ENCODE results near the gene ANKRD18B. TPM values are rescaled to one million over a fixed set of nuclear protein-coding genes. Genes with fewer than 3 reads are reported as not detected.
"Not testable (repeated sequence)": the region's sequence is repeated elsewhere in the genome, so short reads cannot be mapped to it uniquely, and the experiment has no call there.

Gene ANKRD18B
- total RNA-seq, 5 donors from 2014 or later (not counting 1 experiment from before 2014, with no cell fraction given): 0.76 to 2.6 (median 1.9) TPM; not detected in 1

GRCh38 chr9:33512535-33512934 lies 11.5 kb upstream of the ANKRD18B start:
- H3K4me3 Mint-ChIP-seq; POLR2A ChIA-PET; H3K4me1 ChIP-seq (ENCODE audit: control insufficient read depth in 1 of 2, extremely low read depth in 1 of 2, insufficient read depth in 2 of 2, low read length in 2 of 2); H3K27ac Mint-ChIP-seq; H3K36me3 Mint-ChIP-seq; H3K27ac ChIP-seq (ENCODE audit: low read length); H3K9me3 Mint-ChIP-seq; CTCF ChIA-PET; H3K4me3 ChIP-seq (ENCODE audit: control insufficient read depth in 1 of 2, extremely low read depth in 1 of 2, low read length in 1 of 2); H3K27me3 ChIP-seq (replicated peaks in 1 of 2; ENCODE audit: control insufficient read depth in 2 of 2, extremely low read depth in 1 of 2, insufficient read depth in 2 of 2, low read length in 1 of 2); H3K36me3 ChIP-seq (ENCODE audit: control insufficient read depth in 2 of 2, extremely low read depth in 1 of 2, insufficient read depth in 1 of 2, low read length in 1 of 2); DNase-seq; H3K27me3 Mint-ChIP-seq; ATAC-seq (replicated peaks in 1 of 4); H3K4me1 Mint-ChIP-seq; H3K9me3 ChIP-seq: not testable (repeated sequence)
- WGBS (ENCODE audit: insufficient coverage): no CpG with 5 or more reads among the region's 2 CpGs

- not testable (repeated sequence) for H3K36me3 ChIP-seq (ENCODE audit: control insufficient read depth in 2 of 2, extremely low read depth in 1 of 2, insufficient read depth in 1 of 2, low read length in 1 of 2)
- WGBS (ENCODE audit: insufficient coverage): no CpG with 5 or more reads among the region's 2 CpGs
- peaks cover 0 to 12% of the 10 kb centered on the region in 2 donors for H3K27me3 Mint-ChIP-seq
Observed at GRCh38 chr9:33515342-33515995, 8.6 kb upstream of the ANKRD18B start.

GRCh38 chr9:33516397-33516796 lies 7.7 kb upstream of the ANKRD18B start:
- H3K27ac Mint-ChIP-seq; ATAC-seq (replicated peaks in 1 of 4); H3K9me3 Mint-ChIP-seq; H3K9me3 ChIP-seq; H3K4me3 Mint-ChIP-seq; H3K27me3 ChIP-seq (replicated peaks in 1 of 2; ENCODE audit: control insufficient read depth in 2 of 2, extremely low read depth in 1 of 2, insufficient read depth in 2 of 2, low read length in 1 of 2); H3K36me3 Mint-ChIP-seq; CTCF ChIA-PET; H3K27ac ChIP-seq (ENCODE audit: low read length); H3K4me1 ChIP-seq (ENCODE audit: control insufficient read depth in 1 of 2, extremely low read depth in 1 of 2, insufficient read depth in 2 of 2, low read length in 2 of 2); H3K4me3 ChIP-seq (ENCODE audit: control insufficient read depth in 1 of 2, extremely low read depth in 1 of 2, low read length in 1 of 2); DNase-seq; H3K36me3 ChIP-seq (ENCODE audit: control insufficient read depth in 2 of 2, extremely low read depth in 1 of 2, insufficient read depth in 1 of 2, low read length in 1 of 2); H3K4me1 Mint-ChIP-seq; POLR2A ChIA-PET: not testable (repeated sequence)
- H3K27me3 Mint-ChIP-seq: peaks cover 0 to 13% of the 10 kb centered on the region in 2 donors
- no CpG with 5 or more reads among the region's 1 CpG for WGBS (ENCODE audit: insufficient coverage)

More at GRCh38 chr9:33515342-33515995, 8.6 kb upstream of the ANKRD18B start:
- H3K9me3 ChIP-seq; H3K4me1 Mint-ChIP-seq; H3K4me3 ChIP-seq (ENCODE audit: control insufficient read depth in 1 of 2, extremely low read depth in 1 of 2, low read length in 1 of 2); H3K36me3 Mint-ChIP-seq; H3K9me3 Mint-ChIP-seq; CTCF ChIA-PET; H3K27me3 ChIP-seq (replicated peaks in 1 of 2; ENCODE audit: control insufficient read depth in 2 of 2, extremely low read depth in 1 of 2, insufficient read depth in 2 of 2, low read length in 1 of 2); DNase-seq; ATAC-seq (replicated peaks in 1 of 4); POLR2A ChIA-PET; H3K27ac ChIP-seq (ENCODE audit: low read length); H3K4me1 ChIP-seq (ENCODE audit: control insufficient read depth in 1 of 2, extremely low read depth in 1 of 2, insufficient read depth in 2 of 2, low read length in 2 of 2); H3K4me3 Mint-ChIP-seq; H3K27ac Mint-ChIP-seq: not testable (repeated sequence)

GRCh38 chr9:33517373-33517772 lies 6.7 kb upstream of the ANKRD18B start:
- no peak overlapping the region for H3K27ac ChIP-seq (ENCODE audit: low read length)
- no peak overlapping the region for H3K27ac Mint-ChIP-seq
- WGBS (ENCODE audit: insufficient coverage): no CpG with 5 or more reads among the region's 2 CpGs
- H3K4me3 Mint-ChIP-seq: no peak overlapping the region
- H3K4me1 ChIP-seq (ENCODE audit: control insufficient read depth in 1 of 2, extremely low read depth in 1 of 2, insufficient read depth in 2 of 2, low read length in 2 of 2): no peaks in the 10 kb centered on the region
- POLR2A ChIA-PET: no interaction called here
- DNase-seq (peak in 1 of 35 experiments; percentile 39), ATAC-seq (replicated peaks in 1 of 4) (no peak)
- no peaks in the 10 kb centered on the region for H3K36me3 ChIP-seq (ENCODE audit: control insufficient read depth in 2 of 2, extremely low read depth in 1 of 2, insufficient read depth in 1 of 2, low read length in 1 of 2)
- peaks cover 0 to 3% of the 10 kb centered on the region in 2 experiments for H3K27me3 ChIP-seq (replicated peaks in 1 of 2; ENCODE audit: control insufficient read depth in 2 of 2, extremely low read depth in 1 of 2, insufficient read depth in 2 of 2, low read length in 1 of 2)
- H3K27me3 Mint-ChIP-seq: peaks cover 6 to 19% of the 10 kb centered on the region in 2 donors
- CTCF ChIA-PET: no interaction called here
- no peaks in the 10 kb centered on the region for H3K9me3 ChIP-seq
- H3K36me3 Mint-ChIP-seq: no peaks in the 10 kb centered on the region
- peaks cover 4 to 5% (median 5%) of the 10 kb centered on the region in 3 donors for H3K9me3 Mint-ChIP-seq
- H3K4me1 Mint-ChIP-seq: no peaks in the 10 kb centered on the region
- H3K4me3 ChIP-seq (ENCODE audit: control insufficient read depth in 1 of 2, extremely low read depth in 1 of 2, low read length in 1 of 2): no peak overlapping the region

- H3K27ac Mint-ChIP-seq; H3K27me3 ChIP-seq (replicated peaks in 1 of 2; ENCODE audit: control insufficient read depth in 2 of 2, extremely low read depth in 1 of 2, insufficient read depth in 2 of 2, low read length in 1 of 2); H3K36me3 Mint-ChIP-seq; H3K9me3 Mint-ChIP-seq; H3K9me3 ChIP-seq; H3K4me3 ChIP-seq (ENCODE audit: control insufficient read depth in 1 of 2, extremely low read depth in 1 of 2, low read length in 1 of 2); H3K27ac ChIP-seq (ENCODE audit: low read length); H3K4me1 Mint-ChIP-seq; H3K4me1 ChIP-seq (ENCODE audit: control insufficient read depth in 1 of 2, extremely low read depth in 1 of 2, insufficient read depth in 2 of 2, low read length in 2 of 2); DNase-seq; H3K36me3 ChIP-seq (ENCODE audit: control insufficient read depth in 2 of 2, extremely low read depth in 1 of 2, insufficient read depth in 1 of 2, low read length in 1 of 2); CTCF ChIA-PET; H3K4me3 Mint-ChIP-seq; ATAC-seq (replicated peaks in 1 of 4): not testable (repeated sequence)
- no CpG with 5 or more reads among the region's 6 CpGs for WGBS (ENCODE audit: insufficient coverage)
- H3K27me3 Mint-ChIP-seq: peaks cover 10 to 25% of the 10 kb centered on the region in 2 donors
- POLR2A ChIA-PET: interaction anchor here in 1 of 2 donors (0.6 kb wide), 1 partner anchor 277 kb away, joined by 3 read pairs; no protein-coding TSS in a partner anchor
Observed at GRCh38 chr9:33517934-33518577, 6.0 kb upstream of the ANKRD18B start.

GRCh38 chr9:33521861-33522260 lies 2.2 kb upstream of the ANKRD18B start:
- H3K27ac Mint-ChIP-seq; DNase-seq; H3K36me3 ChIP-seq (ENCODE audit: control insufficient read depth in 2 of 2, extremely low read depth in 1 of 2, insufficient read depth in 1 of 2, low read length in 1 of 2); H3K4me3 Mint-ChIP-seq; ATAC-seq (replicated peaks in 1 of 4); H3K9me3 Mint-ChIP-seq; H3K36me3 Mint-ChIP-seq; POLR2A ChIA-PET; H3K9me3 ChIP-seq; H3K27ac ChIP-seq (ENCODE audit: low read length); CTCF ChIA-PET; H3K4me3 ChIP-seq (ENCODE audit: control insufficient read depth in 1 of 2, extremely low read depth in 1 of 2, low read length in 1 of 2): not testable (repeated sequence)
- 100% methylated on average over 1 of the region's 6 CpGs for WGBS (ENCODE audit: insufficient coverage)
- Mint-ChIP-seq H3K27me3 (peaks cover 34 to 48% of the 10 kb centered on the region in 2 donors), H3K4me1 (peaks cover 7 to 13% (median 13%) of the 10 kb centered on the region in 3 donors)
- Histone ChIP-seq H3K4me1 (ENCODE audit: control insufficient read depth in 1 of 2, extremely low read depth in 1 of 2, insufficient read depth in 2 of 2, low read length in 2 of 2) (peaks cover 0 to 13% of the 10 kb centered on the region in 2 experiments), H3K27me3 (replicated peaks in 1 of 2; ENCODE audit: control insufficient read depth in 2 of 2, extremely low read depth in 1 of 2, insufficient read depth in 2 of 2, low read length in 1 of 2) (peaks cover 0 to 18% of the 10 kb centered on the region in 2 experiments)

All from T-cell (primary cell).